Smooth muscle cell (in vitro differentiated cells): ENCODE data around the gene ZNF792. TPM values are rescaled to one million over a fixed set of nuclear protein-coding genes. Genes with fewer than 3 reads are reported as not detected.
A peak's percentile ranks its signal among the peaks of the same experiment; 100 is the strongest.

ENCODE experiments used
- DNase-seq: peaks from one replicate; lab custom pipeline; 2025; ENCODE audit not compliant: unreplicated experiment; lab: John Stamatoyannopoulos, UW
- H2AFZ ChIP-seq: fragments of 200-600 bp; sonication (generic); 2 replicates; pipeline ENCODE4 v1.6.0; 2016; ENCODE audit warnings: antibody characterized with exemption, low read depth, mild to moderate bottlenecking
- H3F3A ChIP-seq: fragments of 200-600 bp; sonication (generic); 2 replicates; pipeline ENCODE4 v1.6.0; 2017; ENCODE audit warnings: antibody characterized with exemption, low read depth
- H3K27ac ChIP-seq: fragments of 200-600 bp; sonication (generic); 2 replicates; pipeline ENCODE4 v1.5.1; 2016; ENCODE audit warnings: low read depth, mild to moderate bottlenecking
- H3K27me3 ChIP-seq: fragments of 200-600 bp; sonication (generic); 2 replicates; pipeline ENCODE4 v1.6.1; 2016; ENCODE audit warnings: low read depth, mild to moderate bottlenecking
- H3K36me3 ChIP-seq: fragments of 200-600 bp; sonication (generic); 2 replicates; pipeline ENCODE4 v1.5.1; 2016; ENCODE audit warnings: low read depth
- H3K4me1 ChIP-seq: fragments of 200-600 bp; sonication (generic); 2 replicates; pipeline ENCODE4 v1.5.1; 2016; ENCODE audit warnings: low read depth
- H3K4me2 ChIP-seq: fragments of 200-600 bp; sonication (generic); 2 replicates; pipeline ENCODE4 v1.6.0; 2016; ENCODE audit warnings: mild to moderate bottlenecking
- H3K4me3 ChIP-seq: fragments of 200-600 bp; sonication (generic); 2 replicates; pipeline ENCODE4 v1.5.1; 2016; ENCODE audit warnings: mild to moderate bottlenecking
- H3K79me2 ChIP-seq: fragments of 200-600 bp; sonication (generic); 2 replicates; pipeline ENCODE4 v1.6.0; 2016; ENCODE audit warnings: low read depth, mild to moderate bottlenecking
- H3K9ac ChIP-seq: fragments of 200-600 bp; sonication (generic); 2 replicates; pipeline ENCODE4 v1.6.0; 2016; ENCODE audit warnings: low read depth
- H3K9me3 ChIP-seq: fragments of 200-600 bp; sonication (generic); replicated peaks from 2 replicates; pipeline ENCODE4 v1.5.1; 2016; ENCODE audit warnings: low read depth
- H4K20me1 ChIP-seq: fragments of 200-600 bp; sonication (generic); 2 replicates; pipeline ENCODE4 v1.6.0; 2016; ENCODE audit warnings: low read depth
- CTCF ChIP-seq: fragments of 200-600 bp; sonication (generic); IDR thresholded peaks from 2 replicates; pipeline ENCODE4 v1.5.1; 2017; ENCODE audit warnings: borderline replicate concordance, mild to moderate bottlenecking, antibody characterized with exemption; ENCODE audit not compliant: insufficient read depth, poor library complexity, severe bottlenecking
- WGBS: methylation state at CpG from one replicate; pipeline ENCODE4 v1.1.7; 2016; ENCODE audit warnings: low lambda C conversion rate; 5-methylcytosine and 5-hydroxymethylcytosine counted together
- polyA plus RNA-seq: library from polyadenylated mRNA; unstranded; fragments of >200 nt; fragmentation: Nextera tagmentation; extraction: Ambion mirVana; gene quantifications from 2 replicates; pipeline ENCODE4 v1.2.1, GENCODE V29; 2016
- total RNA-seq: library from RNA; depleted of rRNA; stranded (reverse); fragments of >200 nt; gene quantifications from 2 replicates; pipeline ENCODE4 v1.2.3, GENCODE V29; 2014

The ZNF792 gene
- total and polyA plus RNA-seq, 2 experiments from 2014 or later = 2.8 to 7.1 TPM

- H3K4me1 ChIP-seq = peaks cover 4% of the 10 kb centered on the region
- no peaks in the 10 kb centered on the region for H3K9me3 ChIP-seq
- H3K27me3 ChIP-seq = no peaks in the 10 kb centered on the region
- no peaks in the 10 kb centered on the region for H4K20me1 ChIP-seq
- DNase-seq = no peak
- TF ChIP-seq CTCF = no peak
- H3K9ac ChIP-seq = no peak overlapping the region
- peaks cover 11% of the 10 kb centered on the region for H3K36me3 ChIP-seq
- H3K4me3 ChIP-seq = no peak overlapping the region
- peaks cover 17% of the 10 kb centered on the region for H3K79me2 ChIP-seq
- H2AFZ ChIP-seq = no peak overlapping the region
- peaks cover 3% of the 10 kb centered on the region for H3F3A ChIP-seq
- H3K4me2 ChIP-seq = no peak overlapping the region
- no peak overlapping the region for H3K27ac ChIP-seq
- over 99% methylated on average over 6 of the region's 6 CpGs for WGBS
These were observed 31.5 kb downstream of the ZNF792 start for GRCh38 chr19:34932494-34932893.

DNA sequence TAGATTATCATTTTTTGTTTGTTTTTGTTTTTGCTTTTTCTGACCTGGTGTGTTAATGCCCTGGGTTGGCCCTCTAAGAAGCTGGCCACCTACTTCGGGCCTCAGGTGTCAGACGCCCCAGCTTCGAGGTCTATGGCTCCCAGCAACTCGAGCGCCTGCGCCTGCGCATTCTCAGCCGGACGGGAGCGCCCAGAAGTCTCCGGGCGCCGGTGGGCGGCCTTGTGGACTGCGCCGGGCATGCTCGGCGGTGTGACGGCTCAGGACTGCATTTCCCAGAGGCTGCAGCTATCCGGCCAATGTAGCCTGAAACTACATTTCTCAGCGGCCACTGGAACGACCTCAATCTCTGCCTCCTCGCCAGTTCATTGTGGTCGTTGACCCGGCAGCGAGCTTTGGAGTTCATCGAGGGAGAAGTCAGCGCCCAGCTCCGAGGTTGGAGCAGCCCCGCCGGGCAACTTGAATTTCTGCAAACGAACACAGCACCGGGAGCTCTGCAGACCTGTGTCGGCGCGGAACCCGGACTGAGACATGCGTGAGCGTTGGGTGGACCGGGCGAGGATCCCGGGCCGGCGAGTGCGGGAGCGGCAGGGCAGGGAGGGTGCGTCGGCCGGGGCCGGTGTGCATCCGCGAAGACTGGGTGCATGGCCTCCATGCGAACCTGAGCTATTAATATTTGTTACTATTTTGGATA is 37.2 kb downstream of the ZNF792 start, which contains the start of gene ZNF30:
Gene ZNF30, plus strand, starts transcription at position 219 of the 691 bp plus-strand sequence. CDS start 3,045 bp downstream, outside the sequence.
- Histone ChIP-seq H3K36me3 (no peaks in the 10 kb centered on the region), H2AFZ (peak within 1 kb of the TSS; percentile 94), H3F3A (peaks cover 6% of the 10 kb centered on the region), H3K9me3 (no peaks in the 10 kb centered on the region), H3K79me2 (peaks cover 17% of the 10 kb centered on the region), H4K20me1 (no peaks in the 10 kb centered on the region), H3K27ac (peak within 1 kb of the TSS; percentile 34), H3K4me1 (peaks cover 4% of the 10 kb centered on the region), H3K9ac (peak within 1 kb of the TSS; percentile 15), H3K27me3 (no peaks in the 10 kb centered on the region), H3K4me2 (peak within 1 kb of the TSS; percentile 93), H3K4me3 (peak within 1 kb of the TSS; percentile 86)
- WGBS = under 1% methylated on average over 53 of the region's 53 CpGs
- peak; percentile 68 for DNase-seq
- no peak for TF ChIP-seq CTCF

DNA sequence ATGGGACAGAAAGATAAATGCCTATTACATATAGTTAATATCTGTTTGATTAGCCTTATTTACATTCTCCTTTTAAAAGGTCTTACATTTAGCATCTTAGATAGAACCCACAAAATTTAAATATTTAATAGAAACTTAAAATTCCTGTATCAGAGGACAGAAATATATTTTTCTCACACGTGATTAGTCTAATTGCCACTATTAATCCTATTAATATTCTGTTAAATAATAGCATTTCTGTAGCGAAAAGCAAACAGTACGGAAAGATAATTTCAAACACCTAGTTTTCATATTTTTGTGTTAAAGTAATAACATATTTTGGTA is 37.7 kb downstream of the ZNF792 start:
- WGBS = 70% methylated on average over 3 of the region's 3 CpGs
- DNase-seq = no peak
- H3K9ac ChIP-seq = no peak overlapping the region
- H3K36me3 ChIP-seq = no peaks in the 10 kb centered on the region
- H2AFZ ChIP-seq = peak overlapping the region; percentile 94
- no peaks in the 10 kb centered on the region for H3K27me3 ChIP-seq
- H3K9me3 ChIP-seq = no peaks in the 10 kb centered on the region
- no peaks in the 10 kb centered on the region for H4K20me1 ChIP-seq
- no peak overlapping the region for H3K27ac ChIP-seq
- peak overlapping the region; percentile 86 for H3K4me3 ChIP-seq
- no peak for TF ChIP-seq CTCF
- peaks cover 4% of the 10 kb centered on the region for H3K4me1 ChIP-seq
- H3K79me2 ChIP-seq = peaks cover 17% of the 10 kb centered on the region
- H3F3A ChIP-seq = peaks cover 6% of the 10 kb centered on the region
- H3K4me2 ChIP-seq = peak overlapping the region; percentile 93
